RWPE2 (cell line): Measurements from ENCODE around the gene KCNQ1OT1.

Source experiments
- ATAC-seq: fragments of 200-7000 bp; cut with Tn5 transposase; 3 replicates; pipeline ENCODE4 v1.9.1; 2021; ENCODE audit warnings: low read depth
- DNase-seq: peaks from one replicate; pipeline ENCODE4 v3.0.0-alpha.2; 2020; ENCODE audit warnings: low spot score
- H3K27ac ChIP-seq: fragments of 450-650 bp; 2 replicates; pipeline ENCODE4 v1.5.1; 2017; ENCODE audit warnings: mild to moderate bottlenecking; ENCODE audit not compliant: poor library complexity, severe bottlenecking
- H3K27me3 ChIP-seq: fragments of 250-450 bp; sonication (Bioruptor Pico); 2 replicates; pipeline ENCODE4 v1.5.1; 2021; ENCODE audit warnings: mild to moderate bottlenecking, moderate library complexity; ENCODE audit not compliant: insufficient read depth, poor library complexity, severe bottlenecking
- H3K36me3 ChIP-seq: fragments of 250-450 bp; sonication (Bioruptor Pico); 2 replicates; pipeline ENCODE4 v1.5.1; 2020; ENCODE audit warnings: low read depth, mild to moderate bottlenecking, moderate library complexity
- H3K4me1 ChIP-seq: fragments of 250-450 bp; sonication (Bioruptor Pico); 2 replicates; pipeline ENCODE4 v1.5.1; 2021; ENCODE audit warnings: mild to moderate bottlenecking, moderate library complexity; ENCODE audit not compliant: insufficient read depth, poor library complexity, severe bottlenecking
- H3K4me3 ChIP-seq: fragments of 250-450 bp; sonication (Bioruptor Pico); 2 replicates; pipeline ENCODE4 v1.5.1; 2021; ENCODE audit warnings: mild to moderate bottlenecking, moderate library complexity; ENCODE audit not compliant: severe bottlenecking
- H3K9me3 ChIP-seq: fragments of 250-450 bp; sonication (Bioruptor Pico); 2 replicates; pipeline ENCODE4 v1.5.1; 2021; ENCODE audit warnings: mild to moderate bottlenecking, moderate library complexity; ENCODE audit not compliant: severe bottlenecking
- TF ChIP-seq, protein P1 (sequence below): fragments of 450-650 bp; IDR thresholded peaks from one replicate; pipeline ENCODE4 v1.5.1; 2017; ENCODE audit warnings: mild to moderate bottlenecking, moderate library complexity; ENCODE audit not compliant: poor library complexity, severe bottlenecking

KCNQ1OT1 gene

DNA sequence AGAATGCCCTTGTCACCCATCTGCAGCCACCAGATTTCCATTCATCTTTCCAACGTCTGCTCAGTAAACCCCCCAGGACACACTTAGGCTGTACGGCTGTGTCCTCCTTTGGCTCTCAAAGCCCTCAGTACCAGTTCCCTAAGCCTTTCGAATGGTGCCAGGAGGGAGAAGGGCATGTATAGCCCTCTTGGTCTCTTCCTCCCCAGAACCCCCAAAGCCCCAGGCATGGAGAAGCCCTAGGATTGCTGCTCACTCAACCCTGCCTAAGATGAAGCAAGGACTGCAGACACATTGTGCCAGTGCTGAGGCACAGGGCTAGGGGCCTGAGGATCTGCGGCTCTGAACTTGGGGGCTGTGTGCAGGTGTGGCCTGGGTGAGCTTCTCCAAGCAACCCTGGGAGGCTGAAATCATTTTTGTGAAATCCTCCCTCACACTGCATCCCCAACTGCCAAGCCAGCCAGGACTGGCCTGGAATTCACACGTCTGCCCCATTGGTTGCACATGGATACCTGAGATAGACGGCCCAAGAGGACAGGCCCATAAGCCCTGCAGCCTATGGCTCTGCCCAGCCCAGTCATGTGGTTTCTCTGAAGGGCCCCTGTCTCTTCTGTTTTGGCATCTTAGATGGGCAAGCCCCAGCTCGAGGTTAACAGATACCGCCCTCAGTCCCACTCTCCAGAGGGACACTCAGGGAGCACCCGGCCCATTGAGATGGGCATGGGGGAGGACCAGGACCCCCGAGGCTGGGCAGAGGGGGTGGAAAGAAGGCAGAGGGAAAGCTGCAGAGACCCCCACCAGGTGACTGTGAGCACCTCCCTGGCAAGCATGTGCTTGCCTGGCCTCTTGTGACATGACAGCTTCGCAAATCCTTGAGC is 34.0 kb downstream of the KCNQ1OT1 start:
- H3K9me3 ChIP-seq: peaks cover 7% of the 10 kb centered on the region
- no peaks in the 10 kb centered on the region for H3K4me1 ChIP-seq
- DNase-seq: no peak
- H3K4me3 ChIP-seq: no peak overlapping the region
- H3K36me3 ChIP-seq: no peaks in the 10 kb centered on the region
- no peak overlapping the region for H3K27ac ChIP-seq
- TF ChIP-seq, protein P1, sequence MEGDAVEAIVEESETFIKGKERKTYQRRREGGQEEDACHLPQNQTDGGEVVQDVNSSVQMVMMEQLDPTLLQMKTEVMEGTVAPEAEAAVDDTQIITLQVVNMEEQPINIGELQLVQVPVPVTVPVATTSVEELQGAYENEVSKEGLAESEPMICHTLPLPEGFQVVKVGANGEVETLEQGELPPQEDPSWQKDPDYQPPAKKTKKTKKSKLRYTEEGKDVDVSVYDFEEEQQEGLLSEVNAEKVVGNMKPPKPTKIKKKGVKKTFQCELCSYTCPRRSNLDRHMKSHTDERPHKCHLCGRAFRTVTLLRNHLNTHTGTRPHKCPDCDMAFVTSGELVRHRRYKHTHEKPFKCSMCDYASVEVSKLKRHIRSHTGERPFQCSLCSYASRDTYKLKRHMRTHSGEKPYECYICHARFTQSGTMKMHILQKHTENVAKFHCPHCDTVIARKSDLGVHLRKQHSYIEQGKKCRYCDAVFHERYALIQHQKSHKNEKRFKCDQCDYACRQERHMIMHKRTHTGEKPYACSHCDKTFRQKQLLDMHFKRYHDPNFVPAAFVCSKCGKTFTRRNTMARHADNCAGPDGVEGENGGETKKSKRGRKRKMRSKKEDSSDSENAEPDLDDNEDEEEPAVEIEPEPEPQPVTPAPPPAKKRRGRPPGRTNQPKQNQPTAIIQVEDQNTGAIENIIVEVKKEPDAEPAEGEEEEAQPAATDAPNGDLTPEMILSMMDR: no peak
- H3K27me3 ChIP-seq: no peaks in the 10 kb centered on the region
- ATAC-seq: no peak

DNA sequence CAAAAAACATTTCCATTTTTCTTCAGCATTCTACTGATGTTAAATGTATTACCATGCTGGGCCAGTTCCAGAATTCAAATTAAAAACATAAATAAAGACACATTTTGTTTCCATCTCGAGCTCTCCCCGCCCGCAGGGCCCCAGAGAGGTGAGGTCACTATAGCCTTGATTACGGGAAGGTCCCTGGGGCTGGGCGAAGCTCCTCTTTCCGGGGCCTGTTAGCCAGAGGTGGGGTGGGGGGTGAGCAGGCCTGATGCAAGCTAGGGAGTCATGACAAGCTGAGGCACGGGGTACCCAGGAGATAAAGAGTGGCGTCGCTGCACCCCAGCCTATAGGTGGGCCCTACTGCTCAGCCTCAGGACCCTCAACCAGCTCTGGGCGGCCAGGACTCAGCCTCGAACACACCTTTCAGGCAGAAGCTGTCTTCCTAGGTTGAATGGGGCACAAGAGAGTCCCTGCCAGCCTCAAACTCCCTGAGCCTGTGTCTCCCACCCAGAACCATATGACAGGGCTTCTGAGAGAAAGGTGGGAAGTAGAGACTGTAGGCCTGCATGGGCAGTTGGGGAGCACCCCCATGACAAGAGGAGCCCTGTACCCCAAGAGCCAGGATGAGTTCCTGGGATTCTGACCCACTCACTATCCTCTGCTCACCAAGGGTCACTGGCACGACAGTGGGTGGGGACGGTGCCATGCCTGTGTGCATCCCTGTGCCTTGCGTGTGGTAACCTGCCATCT is 34.8 kb downstream of the KCNQ1OT1 start:
- Histone ChIP-seq H3K4me1 (no peaks in the 10 kb centered on the region), H3K27me3 (no peaks in the 10 kb centered on the region), H3K27ac (no peak overlapping the region), H3K36me3 (no peaks in the 10 kb centered on the region), H3K9me3 (peaks cover 10% of the 10 kb centered on the region), H3K4me3 (no peak overlapping the region)
- no peak for DNase-seq
- TF ChIP-seq, protein P1: no peak
- no peak for ATAC-seq

DNA sequence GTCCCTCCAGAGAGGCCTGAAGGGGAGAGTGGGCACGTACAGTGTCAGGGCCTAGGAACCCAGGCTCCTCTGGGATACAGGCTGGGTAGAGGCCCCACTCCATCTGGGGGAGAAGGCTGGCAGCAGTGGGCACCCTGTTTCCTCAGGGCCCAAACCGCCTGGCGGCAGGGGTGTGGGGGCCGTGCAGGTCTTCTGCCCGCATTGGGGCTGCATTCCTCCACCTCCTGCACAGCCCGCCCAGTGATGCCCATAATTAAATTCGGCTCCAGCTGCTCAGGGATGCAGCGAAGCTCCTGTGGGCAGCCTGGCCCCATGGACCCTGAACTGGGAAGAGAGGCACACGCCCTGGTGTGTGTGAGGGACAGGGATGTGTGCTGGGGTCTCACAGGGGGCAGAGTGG is 35.4 kb downstream of the KCNQ1OT1 start:
- Histone ChIP-seq H3K27me3 (no peaks in the 10 kb centered on the region), H3K4me1 (no peaks in the 10 kb centered on the region), H3K9me3 (peaks cover 10% of the 10 kb centered on the region), H3K36me3 (no peaks in the 10 kb centered on the region), H3K27ac (no peak overlapping the region), H3K4me3 (no peak overlapping the region)
- no peak for ATAC-seq
- TF ChIP-seq, protein P1: no peak
- DNase-seq: no peak

DNA sequence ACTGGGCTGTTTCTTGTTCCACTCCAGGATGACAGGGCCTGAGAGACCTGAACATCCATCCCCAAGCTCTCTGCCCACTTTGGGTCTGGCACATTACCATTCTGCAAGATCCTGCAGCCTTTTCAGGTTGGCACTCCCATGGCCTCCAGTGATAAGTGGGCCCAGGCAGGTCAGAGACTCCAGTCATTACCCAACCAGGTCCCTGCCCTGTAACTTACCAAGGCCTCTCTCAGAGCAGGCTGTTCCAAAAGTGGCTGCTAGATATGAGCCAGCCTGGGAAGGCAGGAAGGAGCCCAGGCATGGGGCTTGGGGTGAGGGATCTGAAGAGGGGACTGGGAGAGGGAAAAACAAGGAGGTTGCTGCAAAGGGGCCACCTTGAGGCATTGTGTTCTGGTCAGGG is 35.9 kb downstream of the KCNQ1OT1 start:
- H3K4me3 ChIP-seq: no peak overlapping the region
- DNase-seq (no peak), ATAC-seq (no peak)
- peaks cover 10% of the 10 kb centered on the region for H3K9me3 ChIP-seq
- no peaks in the 10 kb centered on the region for H3K4me1 ChIP-seq
- no peak overlapping the region for H3K27ac ChIP-seq
- H3K27me3 ChIP-seq: no peaks in the 10 kb centered on the region
- no peaks in the 10 kb centered on the region for H3K36me3 ChIP-seq
- TF ChIP-seq, protein P1: no peak

DNA sequence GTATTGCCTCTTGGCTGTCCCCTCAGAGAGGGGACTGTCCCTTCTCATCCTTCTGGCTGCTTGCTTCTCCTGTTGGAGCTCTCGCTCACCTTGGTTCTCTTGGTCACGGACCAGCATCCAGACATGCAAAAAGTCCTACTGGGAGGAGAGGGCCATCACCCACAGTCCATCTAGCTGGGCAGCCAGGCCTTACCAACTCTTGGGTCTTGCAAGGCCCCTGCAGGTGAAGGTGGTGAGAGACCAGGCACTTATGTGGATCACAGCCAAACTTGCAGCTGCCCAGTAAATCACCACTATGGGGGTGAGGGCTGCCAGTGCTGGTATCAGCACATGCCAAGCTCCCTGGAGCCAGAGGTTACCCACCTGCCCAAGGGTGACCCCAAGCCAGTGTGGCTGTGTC is 36.3 kb downstream of the KCNQ1OT1 start:
- no peak for ATAC-seq
- H3K4me1 ChIP-seq: no peaks in the 10 kb centered on the region
- no peaks in the 10 kb centered on the region for H3K36me3 ChIP-seq
- peaks cover 10% of the 10 kb centered on the region for H3K9me3 ChIP-seq
- no peaks in the 10 kb centered on the region for H3K27me3 ChIP-seq
- DNase-seq: no peak
- no peak overlapping the region for H3K27ac ChIP-seq
- H3K4me3 ChIP-seq: no peak overlapping the region
- TF ChIP-seq, protein P1: no peak
